NCI-H1105 (cell line): Measurements from ENCODE around the gene BANP.
"Not testable (repeated sequence)": the region's sequence is repeated elsewhere in the genome, so short reads cannot be mapped to it uniquely, and the experiment has no call there.

Source experiments
- DNase-seq: peaks from one replicate; lab custom pipeline; 2025; lab: John Stamatoyannopoulos, UW

BANP gene

GRCh38 chr16:87968541-87968940 is 17.3 kb downstream of the BANP start:
- no peak for DNase-seq

GRCh38 chr16:87970186-87970585 is 19.0 kb downstream of the BANP start:
- no peak for DNase-seq

- no peak for DNase-seq
These were observed 20.7 kb downstream of the BANP start for GRCh38 chr16:87971933-87972332.

- DNase-seq, result no peak
These were observed 22.5 kb downstream of the BANP start for GRCh38 chr16:87973717-87974116.

GRCh38 chr16:87974178-87974577 is 22.9 kb downstream of the BANP start:
- DNase-seq, result no peak

- DNase-seq, result no peak
These were observed 25.4 kb downstream of the BANP start for GRCh38 chr16:87976665-87977064.

- DNase-seq, result no peak
These were observed 26.9 kb downstream of the BANP start for GRCh38 chr16:87978127-87978526.

- no peak for DNase-seq
These were observed 28.1 kb downstream of the BANP start for GRCh38 chr16:87979352-87979751.

- not testable (repeated sequence) for DNase-seq
These were observed 28.8 kb downstream of the BANP start for GRCh38 chr16:87979911-87980630.

- not testable (repeated sequence) for DNase-seq
These were observed 30.1 kb downstream of the BANP start for GRCh38 chr16:87981376-87981775.

GRCh38 chr16:87982581-87983041 is 31.4 kb downstream of the BANP start:
- no peak for DNase-seq

GRCh38 chr16:87983072-87983736 is 32.0 kb downstream of the BANP start:
- not testable (repeated sequence) for DNase-seq

GRCh38 chr16:87983737-87984097 is 32.5 kb downstream of the BANP start:
- DNase-seq, result not testable (repeated sequence)

- DNase-seq, result not testable (repeated sequence)
These were observed 32.9 kb downstream of the BANP start for GRCh38 chr16:87984180-87984579.

- no peak for DNase-seq
These were observed 33.5 kb downstream of the BANP start for GRCh38 chr16:87984632-87985267.

- not testable (repeated sequence) for DNase-seq
These were observed 34.3 kb downstream of the BANP start for GRCh38 chr16:87985493-87985892.

GRCh38 chr16:87986361-87986849 is 35.2 kb downstream of the BANP start:
- DNase-seq, result not testable (repeated sequence)

GRCh38 chr16:87988596-87988995 is 37.4 kb downstream of the BANP start:
- DNase-seq, result not testable (repeated sequence)

GRCh38 chr16:87990254-87990653 is 39.0 kb downstream of the BANP start:
- DNase-seq, result not testable (repeated sequence)

GRCh38 chr16:87992142-87992541 is 40.9 kb downstream of the BANP start:
- not testable (repeated sequence) for DNase-seq

GRCh38 chr16:87993901-87994300 is 42.7 kb downstream of the BANP start:
- DNase-seq, result no peak

- no peak for DNase-seq
These were observed 44.4 kb downstream of the BANP start for GRCh38 chr16:87995644-87996043.
